OCI-LY1 (cell line): Measurements from ENCODE around the gene STRADA.

Experiments
- EZH2 ChIP-seq: fragments of 200-600 bp; sonication (generic), shearing (Covaris generic); IDR thresholded peaks from 2 replicates; pipeline ENCODE4 v1.8.0; 2017; ENCODE audit warnings: borderline replicate concordance, mixed run types, mild to moderate bottlenecking, antibody characterized with exemption, low read length, moderate library complexity, mixed read lengths
- TF ChIP-seq, protein P1 (sequence below): fragments of 200-600 bp; sonication (generic), shearing (Covaris generic); IDR thresholded peaks from 2 replicates; pipeline ENCODE4 v1.5.1; 2017; ENCODE audit warnings: mild to moderate bottlenecking, antibody characterized with exemption, low read length, moderate library complexity, mixed read lengths

DNA sequence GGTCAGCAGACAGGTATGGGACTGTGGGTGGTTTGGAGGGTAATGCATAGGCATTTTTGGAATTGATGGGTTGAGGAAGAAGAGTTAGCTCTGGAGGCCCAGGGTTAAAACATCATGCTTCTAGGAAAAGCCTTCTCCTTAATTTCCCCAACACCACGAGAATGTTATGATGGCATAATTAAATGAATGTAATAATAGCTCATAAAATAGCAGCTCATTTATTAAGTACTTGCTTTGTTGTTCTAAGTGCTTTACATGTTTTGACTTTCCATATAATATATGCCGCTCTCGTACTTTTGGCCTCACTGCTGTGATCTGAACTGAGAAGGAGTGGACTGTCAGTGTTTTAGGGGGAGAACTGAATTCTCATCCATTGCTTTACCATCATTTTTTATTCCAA is 56.0 kb downstream of the STRADA start:
- TF ChIP-seq, protein P1, sequence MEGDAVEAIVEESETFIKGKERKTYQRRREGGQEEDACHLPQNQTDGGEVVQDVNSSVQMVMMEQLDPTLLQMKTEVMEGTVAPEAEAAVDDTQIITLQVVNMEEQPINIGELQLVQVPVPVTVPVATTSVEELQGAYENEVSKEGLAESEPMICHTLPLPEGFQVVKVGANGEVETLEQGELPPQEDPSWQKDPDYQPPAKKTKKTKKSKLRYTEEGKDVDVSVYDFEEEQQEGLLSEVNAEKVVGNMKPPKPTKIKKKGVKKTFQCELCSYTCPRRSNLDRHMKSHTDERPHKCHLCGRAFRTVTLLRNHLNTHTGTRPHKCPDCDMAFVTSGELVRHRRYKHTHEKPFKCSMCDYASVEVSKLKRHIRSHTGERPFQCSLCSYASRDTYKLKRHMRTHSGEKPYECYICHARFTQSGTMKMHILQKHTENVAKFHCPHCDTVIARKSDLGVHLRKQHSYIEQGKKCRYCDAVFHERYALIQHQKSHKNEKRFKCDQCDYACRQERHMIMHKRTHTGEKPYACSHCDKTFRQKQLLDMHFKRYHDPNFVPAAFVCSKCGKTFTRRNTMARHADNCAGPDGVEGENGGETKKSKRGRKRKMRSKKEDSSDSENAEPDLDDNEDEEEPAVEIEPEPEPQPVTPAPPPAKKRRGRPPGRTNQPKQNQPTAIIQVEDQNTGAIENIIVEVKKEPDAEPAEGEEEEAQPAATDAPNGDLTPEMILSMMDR: no peak
- TF ChIP-seq EZH2: no peak
